GM19452 (cell line): ENCODE measurements around the gene SNX6.
"Not testable (repeated sequence)": the region's sequence is repeated elsewhere in the genome, so short reads cannot be mapped to it uniquely, and the experiment has no call there.

ENCODE experiments used
- ATAC-seq: cut with Tn5 transposase; IDR thresholded peaks from one replicate; pipeline ENCODE4 v1.9.1; 2021; ENCODE audit not compliant: unreplicated experiment

Gene SNX6

DNA sequence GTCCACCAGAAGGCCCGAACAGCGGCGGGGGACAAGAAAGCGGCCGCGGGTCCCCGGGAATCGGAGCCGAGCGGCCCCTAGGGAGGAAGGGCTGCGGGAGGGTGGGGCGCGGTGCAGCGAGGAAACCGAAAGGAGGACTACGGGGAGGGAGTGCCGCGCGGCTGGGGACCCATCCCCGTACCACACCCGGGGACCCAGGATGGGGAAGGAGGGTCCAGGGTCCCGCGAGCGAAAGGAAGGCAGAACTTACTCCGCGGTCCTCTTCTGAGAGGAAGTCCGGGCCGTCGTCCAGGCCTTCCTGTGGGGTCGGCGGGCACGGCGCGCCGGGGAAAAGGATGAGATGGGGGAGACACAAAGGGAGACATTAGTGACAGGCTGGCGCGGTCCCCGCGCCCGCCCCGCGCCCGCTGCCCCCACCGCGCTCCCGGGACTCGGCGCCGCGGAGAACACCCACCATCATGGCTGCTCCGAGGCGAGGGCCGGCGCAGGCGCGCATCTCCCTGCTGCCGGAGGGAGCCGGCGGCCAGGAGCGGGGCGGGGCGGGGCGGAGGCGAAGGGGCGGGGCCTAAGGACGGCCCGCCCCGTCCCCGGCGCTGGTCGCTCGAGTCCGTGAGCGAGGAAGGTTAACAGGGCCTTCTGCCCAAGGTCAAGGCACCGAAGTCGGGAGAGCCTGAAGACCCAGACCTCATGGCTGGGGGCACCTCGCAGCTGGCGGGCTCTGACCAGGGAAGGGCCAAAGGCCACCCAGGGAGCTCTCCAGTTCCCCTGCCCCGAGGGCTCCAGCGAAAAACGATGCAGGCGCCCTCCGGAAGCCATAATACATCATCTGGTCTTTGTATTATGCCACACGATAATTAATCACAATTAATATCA lies at the start of gene SNX6:
SNX6 (minus strand) TSS at position 492 of the 873 bp plus-strand sequence; CDS start at position 460, 32 bp downstream.
- peak; percentile 94 for ATAC-seq

DNA sequence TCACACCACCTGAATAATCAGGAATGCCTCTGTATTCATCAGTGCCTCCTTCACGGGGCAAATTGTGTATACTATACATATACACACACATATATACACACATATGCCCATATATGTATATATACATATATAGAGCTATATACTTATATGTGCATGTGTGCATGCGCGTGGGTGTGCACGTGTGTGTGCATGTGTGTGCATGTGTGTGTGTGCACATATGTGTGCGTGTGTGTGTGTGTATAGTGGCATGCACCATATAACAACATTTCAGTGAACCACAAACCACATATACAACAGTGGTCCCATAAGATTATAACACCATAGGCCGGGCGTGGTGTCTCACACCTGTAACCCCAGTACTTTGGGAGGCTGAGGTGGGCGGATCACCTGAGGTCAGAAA lies 48.8 kb upstream of the SNX6 start:
- ATAC-seq: no peak

DNA sequence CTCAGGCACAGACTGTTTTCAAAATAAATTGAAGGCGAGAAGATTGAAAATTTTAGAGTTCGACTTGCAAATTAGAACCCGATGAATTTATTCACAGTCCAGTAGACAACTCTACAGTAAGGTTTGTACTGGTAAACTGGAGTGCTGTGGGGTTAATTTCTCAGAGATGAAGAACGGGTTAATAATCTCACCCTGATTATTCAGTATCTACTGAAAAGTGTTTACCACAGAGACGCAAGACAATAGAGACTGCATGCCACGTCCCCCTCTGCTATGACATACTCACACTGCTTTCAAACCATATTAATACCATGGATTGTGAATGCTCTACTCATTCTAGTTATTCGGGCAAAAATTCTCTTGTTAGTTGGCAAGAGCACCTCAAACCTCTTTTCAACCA lies 48.4 kb upstream of the SNX6 start:
- ATAC-seq: no peak

DNA sequence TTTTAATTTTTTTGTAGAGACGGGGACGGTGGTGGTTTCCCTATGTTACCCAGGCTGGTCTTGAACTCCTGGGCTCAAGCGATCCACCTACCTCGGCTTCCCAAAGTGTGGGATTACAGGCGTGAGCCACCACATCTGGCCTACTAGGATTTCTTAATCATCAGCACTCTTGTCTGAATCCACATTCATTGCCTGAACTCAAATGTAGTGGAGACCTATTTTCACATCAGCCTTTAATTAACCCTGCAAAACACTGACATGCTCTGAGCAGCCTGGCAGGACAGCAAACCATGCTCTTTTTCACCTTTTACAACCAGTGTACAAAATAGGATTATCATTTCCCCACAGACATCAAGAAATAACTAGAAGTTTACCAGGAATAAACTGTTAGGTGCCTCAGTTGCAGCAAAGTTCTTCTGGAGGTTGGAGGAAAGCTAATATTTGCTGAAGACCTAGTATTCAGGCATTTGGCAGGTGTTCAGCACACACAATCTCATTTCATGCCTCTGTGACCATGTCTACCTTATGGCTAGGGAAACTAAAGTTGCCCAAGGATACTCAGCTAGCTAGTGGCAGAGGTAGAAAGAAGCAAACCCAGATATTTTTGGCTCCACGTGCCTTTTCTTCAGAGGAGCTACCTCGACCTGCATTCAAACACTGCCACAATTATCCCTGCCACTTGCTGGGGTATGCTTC lies 46.7 kb upstream of the SNX6 start:
- no peak for ATAC-seq

DNA sequence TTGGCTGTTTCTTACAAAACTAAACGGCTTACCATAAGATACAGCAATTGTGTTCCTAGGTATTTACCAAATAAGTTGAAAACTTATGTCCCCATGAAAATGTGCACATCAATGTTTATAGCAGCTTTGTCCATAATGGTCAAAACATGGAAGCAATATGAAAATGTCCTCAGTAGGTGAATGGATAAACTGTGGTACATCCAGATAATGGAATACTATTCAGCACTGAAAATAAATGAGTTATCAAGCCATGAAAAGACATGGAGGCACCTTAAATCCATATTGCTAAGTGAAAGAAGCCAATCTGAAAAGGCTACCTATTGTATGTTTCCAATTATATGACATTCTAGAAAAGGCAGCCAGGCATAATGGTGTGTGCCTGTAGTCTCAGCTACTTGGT lies 43.8 kb upstream of the SNX6 start:
- ATAC-seq: no peak

DNA sequence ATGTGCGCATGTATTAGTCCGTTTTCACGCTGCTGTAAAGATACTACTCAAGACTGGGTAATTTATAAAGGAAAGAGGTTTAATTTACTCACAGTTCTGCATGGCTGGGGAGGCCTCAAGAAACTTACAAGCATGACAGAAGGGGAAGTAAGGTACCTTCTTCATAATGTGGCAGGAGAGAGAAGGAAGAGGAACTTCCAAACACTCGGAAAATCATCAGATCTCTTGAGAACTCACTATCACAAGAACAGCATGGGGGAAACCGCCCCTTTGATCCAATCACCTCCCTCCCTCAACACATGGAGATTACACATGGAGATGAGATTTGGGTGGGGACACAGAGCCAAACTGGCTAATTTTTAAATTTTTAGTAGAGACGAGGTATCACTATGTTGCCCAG lies 41.8 kb upstream of the SNX6 start:
- ATAC-seq: no peak

DNA sequence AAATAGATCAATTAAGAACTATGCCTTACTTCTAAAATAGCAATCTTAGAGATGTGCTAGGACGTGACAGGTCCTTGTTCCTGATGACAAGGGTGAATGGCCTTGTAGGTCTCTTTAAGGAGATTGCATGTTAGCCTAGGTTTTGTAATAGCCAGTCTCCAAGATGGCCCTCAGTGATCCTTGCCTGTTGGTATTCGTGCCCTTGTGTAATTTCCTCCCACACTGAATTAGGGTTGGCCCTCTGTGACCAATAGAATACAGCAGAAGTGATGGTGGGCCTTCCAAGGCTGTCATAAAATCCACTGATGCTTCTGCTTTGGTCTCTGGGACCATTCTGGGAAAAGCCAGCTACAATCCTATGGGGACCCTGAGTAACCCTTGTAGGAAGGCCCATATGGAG lies 38.2 kb upstream of the SNX6 start:
- ATAC-seq: no peak

DNA sequence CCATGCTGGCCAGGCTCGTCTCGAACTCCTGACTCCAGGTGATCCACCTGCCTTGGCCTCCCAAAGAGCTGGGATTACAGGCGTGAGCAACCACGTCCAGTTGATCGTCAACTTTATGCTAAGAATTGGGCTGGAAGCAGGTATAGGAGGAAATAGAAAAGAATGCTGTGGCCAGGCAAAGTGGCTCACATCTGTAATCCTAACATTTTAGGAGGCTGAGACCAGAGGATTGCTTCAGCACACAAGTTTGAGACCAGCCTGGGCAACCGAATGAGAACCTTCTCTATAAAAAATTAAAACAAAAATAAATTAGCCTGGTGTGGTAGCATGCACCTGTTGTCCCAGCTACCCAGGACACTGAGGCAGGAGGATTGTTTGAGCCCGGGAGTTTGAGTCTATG lies 37.1 kb upstream of the SNX6 start:
- no peak for ATAC-seq

DNA sequence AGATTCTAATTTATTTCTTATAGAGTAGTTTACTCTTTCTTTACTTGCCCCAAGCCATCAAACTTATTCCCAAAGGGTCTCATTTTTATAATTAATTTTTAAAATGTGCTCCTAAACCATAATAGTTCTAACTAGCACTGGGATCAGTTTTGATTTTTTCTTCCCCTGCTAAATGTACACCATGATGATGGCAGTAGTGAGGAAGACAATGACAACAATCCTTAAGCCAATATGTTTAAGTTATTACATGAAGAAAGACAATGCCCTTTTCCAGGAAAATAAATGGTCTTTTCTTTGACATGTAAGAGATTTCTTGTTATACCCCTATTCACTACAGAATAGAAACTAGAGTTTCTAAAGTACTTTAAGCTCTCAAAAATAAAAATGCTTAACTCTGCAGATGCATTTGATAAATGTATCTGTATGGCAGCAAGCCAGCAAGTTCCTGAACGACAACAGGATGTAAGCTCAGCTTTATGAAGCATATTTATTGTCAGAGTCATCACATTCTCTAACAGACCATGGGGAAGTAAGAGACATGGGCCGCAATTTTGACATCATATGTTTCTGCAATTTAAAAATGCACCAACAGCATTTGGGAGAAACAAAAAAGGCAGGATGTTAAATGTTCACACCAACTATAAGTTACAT lies 36.0 kb upstream of the SNX6 start:
- ATAC-seq: no peak

DNA sequence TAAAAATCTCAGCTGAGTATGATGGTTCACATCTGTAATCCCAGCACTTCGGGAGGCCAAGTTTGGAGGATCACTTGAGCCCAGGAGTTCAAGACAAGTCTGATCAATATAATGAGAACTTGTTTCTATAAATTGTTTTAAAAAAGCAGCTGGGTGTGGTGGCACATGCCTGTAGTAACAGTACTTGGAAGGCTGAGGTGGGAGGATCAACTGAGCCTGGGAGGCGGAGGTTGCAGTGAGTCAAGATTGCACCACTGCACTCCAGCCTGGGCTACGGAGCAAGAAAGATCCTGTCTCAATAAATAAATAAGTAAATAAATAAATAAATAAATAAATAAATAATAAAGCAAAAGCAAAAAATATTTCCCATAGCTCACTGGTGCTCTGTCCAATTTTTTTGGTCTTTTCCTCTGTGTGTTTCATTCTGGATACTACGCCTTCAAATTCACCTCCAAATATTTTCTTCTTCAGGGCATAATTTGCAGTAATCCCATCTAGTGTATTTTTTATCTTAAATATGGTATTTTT lies 32.7 kb upstream of the SNX6 start:
- no peak for ATAC-seq

DNA sequence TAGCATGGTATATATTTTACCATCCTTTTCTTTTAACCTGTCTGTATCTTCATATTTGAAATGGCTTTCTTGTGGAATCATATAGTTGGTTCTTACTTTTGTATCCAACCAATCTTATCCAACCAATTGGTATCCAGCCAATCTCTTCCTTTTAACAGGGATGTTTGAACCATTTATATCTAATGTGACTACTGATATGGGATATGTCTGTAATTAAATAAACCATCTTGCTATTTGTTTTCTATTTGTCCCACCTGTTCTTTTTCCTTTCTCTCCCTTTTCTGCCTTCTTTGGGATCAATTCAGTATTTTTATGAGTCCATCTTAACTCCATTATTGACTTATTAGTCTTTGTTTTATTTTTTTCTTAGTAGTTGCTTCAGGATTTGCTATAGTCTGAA lies 30.8 kb upstream of the SNX6 start:
- ATAC-seq: no peak

DNA sequence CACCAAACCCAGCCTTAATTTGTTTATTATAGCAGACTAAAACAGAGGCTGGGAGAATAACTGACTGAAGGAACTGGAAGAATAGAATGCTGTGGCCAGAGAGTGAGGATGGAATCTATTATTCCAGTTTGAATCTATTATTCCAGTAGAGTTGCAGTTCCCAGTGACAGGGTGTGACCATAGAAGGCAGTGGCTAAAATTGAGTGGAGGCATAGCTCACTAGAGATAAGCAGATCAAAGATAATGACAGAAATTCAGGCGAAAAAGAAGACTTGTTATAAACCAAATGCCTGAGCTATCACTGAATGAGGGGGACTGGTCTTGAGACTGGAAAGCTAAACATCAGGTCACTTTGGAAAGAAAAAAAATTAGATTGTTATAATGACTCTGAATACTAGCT lies 26.0 kb upstream of the SNX6 start:
- ATAC-seq: no peak

DNA sequence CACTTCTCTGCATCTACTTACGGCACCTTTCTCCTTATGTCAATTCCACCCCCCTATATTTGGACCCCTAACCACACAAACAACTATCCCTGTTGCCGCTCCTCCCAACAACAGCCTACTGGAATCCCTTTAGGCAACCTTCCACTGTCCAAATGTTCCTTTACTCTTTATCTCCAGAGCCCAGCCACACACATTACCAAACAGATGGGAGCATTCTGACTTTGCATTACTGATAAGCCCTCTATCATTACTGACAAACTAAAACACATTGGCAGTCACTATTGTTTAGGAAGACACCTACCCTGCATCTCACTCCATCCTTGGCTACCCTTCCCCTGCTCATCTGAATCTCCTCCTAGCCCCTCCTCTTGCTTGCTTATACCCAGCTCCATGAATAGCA lies 23.1 kb upstream of the SNX6 start:
- not testable (repeated sequence) for ATAC-seq

DNA sequence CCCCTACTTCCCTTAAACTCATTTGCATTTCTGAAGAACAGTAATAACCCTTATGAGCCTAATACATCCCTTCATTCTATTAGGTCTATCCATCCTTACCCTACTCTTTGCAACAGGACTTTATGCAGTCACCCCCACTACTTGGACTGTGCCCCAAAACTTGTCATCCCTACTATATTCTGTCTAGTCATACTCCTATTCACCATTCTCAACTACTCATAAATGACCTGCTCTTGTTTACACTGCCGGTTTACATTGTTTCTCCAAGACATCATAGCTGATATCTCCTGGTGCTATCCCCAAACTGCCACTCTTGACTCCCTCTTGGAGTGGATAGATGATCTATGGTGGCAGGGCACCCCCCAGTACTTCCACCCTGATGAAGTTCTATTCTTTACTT lies 22.4 kb upstream of the SNX6 start:
- ATAC-seq: not testable (repeated sequence)

DNA sequence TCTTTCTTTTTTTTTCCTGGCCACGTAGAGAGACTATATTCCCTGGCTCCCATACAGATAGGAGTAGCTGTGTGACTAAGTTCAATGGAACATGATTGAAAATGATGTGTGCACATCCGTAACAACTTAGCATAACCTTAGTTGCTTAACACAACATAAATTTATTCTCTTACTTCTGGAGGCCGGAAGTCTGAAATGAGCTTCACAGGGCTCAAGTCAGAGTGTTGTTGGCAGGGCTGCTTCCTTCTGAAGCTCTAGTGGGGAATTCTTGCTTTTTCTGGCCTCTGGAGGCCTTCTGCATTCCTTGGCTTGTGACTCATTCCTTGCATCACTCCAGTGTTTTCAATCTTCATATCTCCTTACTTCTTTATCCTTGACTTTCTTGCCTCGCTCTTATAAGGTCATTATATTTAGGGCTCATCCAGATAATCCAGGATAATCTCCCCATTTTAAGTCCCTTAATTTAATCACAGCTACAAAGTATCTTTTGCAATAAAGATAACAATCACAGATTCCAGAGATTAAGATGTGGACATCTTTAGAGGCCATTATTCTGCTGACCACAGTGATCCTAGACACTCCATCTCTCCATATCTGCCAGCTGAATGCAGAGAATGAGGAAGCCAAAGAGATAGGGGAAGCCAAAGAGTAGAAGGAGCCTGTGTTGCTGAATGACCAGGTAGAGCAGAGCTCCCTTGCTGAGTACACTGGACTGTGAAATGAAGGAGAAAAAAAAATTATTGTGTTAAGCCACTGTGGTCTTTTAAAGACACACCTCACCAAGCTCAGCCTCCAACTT lies 21.0 kb upstream of the SNX6 start:
- no peak for ATAC-seq

DNA sequence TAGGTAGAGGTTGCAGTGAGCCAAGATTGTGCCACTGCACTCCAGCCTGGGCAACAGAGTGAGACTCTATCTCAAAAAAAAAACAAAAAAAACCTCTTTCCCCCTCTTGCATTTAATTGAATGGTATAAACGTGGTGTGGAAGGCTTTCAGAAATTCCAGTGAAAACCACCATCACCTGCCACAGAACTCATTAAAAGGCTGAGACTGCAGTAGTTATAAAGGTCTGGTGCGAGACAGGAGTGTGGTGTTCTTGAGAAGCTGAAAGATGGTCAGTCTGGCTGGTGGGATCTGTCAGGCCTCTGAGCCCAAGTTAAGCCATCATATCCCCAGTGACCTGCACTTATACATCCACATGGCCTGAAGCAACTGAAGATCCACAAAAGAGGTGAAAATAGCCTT lies 20.1 kb upstream of the SNX6 start:
- ATAC-seq: not testable (repeated sequence)

DNA sequence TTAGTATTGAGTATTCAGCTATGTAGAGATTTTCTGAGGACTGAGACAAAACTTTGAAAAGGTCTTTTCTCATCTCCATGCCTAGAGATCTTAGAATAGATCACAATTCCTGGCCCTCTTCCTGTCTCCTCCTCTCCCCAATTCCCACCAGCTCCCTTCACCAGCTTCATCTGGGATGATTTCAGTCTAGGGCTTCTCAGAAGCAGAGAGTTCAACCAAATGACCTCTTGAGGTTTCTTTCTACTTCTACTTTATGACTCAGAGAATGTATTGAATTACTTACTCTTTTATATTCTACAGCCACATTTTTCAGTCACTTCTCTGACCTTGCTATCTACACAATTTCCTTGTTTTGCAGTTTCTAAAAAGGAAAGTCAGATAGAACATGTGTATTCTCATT lies 19.4 kb upstream of the SNX6 start:
- ATAC-seq: no peak

DNA sequence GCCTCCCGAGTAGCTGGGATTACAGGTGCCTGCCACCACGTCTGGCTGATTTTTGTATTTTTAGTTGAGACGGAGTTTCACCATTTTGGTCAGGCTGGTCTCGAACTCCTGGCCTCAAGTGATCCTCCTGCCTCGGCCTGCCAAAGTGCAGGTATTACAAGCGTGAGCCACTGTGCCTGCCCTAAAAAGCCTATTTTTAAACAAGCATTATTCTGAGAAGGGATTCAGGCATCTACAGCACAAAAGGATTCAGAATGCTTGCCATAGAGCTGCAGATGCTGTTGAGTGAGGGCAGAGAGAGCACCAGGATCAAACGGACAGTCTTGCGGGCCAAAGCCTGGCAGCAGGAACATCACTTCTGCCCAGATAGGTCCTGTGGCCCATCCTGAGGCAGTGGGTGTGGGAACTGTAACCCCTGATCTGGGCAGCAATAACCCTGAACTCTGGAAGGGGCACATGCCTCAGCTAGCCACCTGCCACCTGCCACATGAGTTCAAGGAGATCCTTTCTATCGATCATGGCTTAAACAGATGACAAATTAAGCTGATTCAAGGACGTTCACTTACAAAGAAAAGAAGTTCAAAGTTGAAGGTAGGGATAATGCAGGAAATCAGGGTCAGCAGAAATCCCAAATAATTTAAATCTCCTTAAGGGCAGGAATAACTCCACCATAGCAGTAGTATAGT lies 16.8 kb upstream of the SNX6 start:
- ATAC-seq: no peak

DNA sequence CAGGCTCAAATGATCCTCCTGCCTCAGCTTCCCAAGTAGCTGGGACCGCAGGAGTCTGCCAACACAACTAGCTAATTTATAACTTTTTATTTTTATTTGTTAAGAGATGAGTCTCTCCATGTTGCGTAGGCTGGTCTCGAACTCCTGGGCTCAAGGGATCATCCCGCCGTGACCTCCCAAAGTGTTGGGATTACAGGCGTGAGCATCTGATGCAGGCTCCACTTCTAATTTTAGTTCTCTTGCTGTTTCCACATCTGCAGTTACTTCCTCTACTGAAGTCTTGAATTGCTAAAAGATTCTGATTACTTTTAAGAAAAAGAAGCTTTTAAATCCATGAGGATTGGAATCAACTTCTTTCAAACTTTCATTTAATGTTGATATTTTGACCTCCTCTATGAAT lies 13.4 kb upstream of the SNX6 start:
- no peak for ATAC-seq

DNA sequence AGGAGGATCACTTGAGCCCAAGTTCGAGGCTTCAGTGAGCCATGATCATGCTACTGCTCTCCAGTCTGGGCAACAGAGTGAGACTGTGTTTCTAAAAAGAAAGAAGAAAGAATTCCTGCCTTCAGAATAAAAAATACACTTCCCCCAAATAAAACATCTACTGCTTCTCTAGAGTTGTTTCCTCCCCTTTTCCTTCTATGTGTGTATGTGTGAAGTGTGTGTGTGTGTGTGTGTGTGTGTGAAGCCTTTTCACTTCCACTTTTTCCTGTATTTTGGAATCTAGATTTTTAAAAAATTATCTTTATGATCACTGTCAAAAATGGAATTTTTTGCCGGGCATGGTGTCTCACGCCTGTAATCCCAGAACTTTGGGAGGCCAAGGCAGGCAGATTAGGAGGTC lies 12.6 kb upstream of the SNX6 start:
- ATAC-seq: no peak
